CD4-positive, alpha-beta T cell (primary cell): ENCODE measurements around the gene MEGF8. TPM values are rescaled to one million over a fixed set of nuclear protein-coding genes. Genes with fewer than 3 reads are reported as not detected.

Experiments
- ATAC-seq: fragments of 200-7000 bp; cut with Tn5 transposase; one replicate; pipeline ENCODE4 v1.10.0; 2022; ENCODE audit warnings: mild to moderate bottlenecking; ENCODE audit not compliant: poor library complexity
- CTCF ChIA-PET: fragments of 350-600 bp; sonication (Branson Sonifier 250); formaldehyde crosslinking; loops from one replicate; lab custom pipeline; 2021; ENCODE audit warnings: antibody characterized with exemption, inconsistent platforms; lab: Charles Lee
- POLR2A ChIA-PET: fragments of 350-600 bp; sonication (Branson Sonifier 250); formaldehyde crosslinking; loops from one replicate; lab custom pipeline; 2021; ENCODE audit warnings: antibody characterized with exemption, inconsistent platforms; lab: Charles Lee
- DNase-seq, 14 experiments: peaks; one replicate each; pipeline ENCODE4 v3.0.0-alpha.2; 2013 to 2020; ENCODE audit warnings: mixed read lengths in 2 of 14
- H3K27ac ChIP-seq, 2 donors: one replicate each; pipeline versions ENCODE4 v1.5.1 to v1.7.0; 2013; ENCODE audit warnings: low read length in 2 of 2, low read depth in 1 of 2, mild to moderate bottlenecking in 1 of 2
- H3K27me3 ChIP-seq, 2 experiments: 1 replicate in 1 of 2; 2 replicates in 1 of 2; pipeline versions ENCODE4 v1.6.1 to v1.7.0; 2013; ENCODE audit warnings: low read length in 2 of 2, control low read depth in 1 of 2, mild to moderate bottlenecking in 1 of 2, moderate library complexity in 1 of 2; ENCODE audit not compliant: insufficient read depth in 2 of 2, control insufficient read depth in 1 of 2
- H3K36me3 ChIP-seq: one replicate; pipeline ENCODE4 v1.6.1; 2013; ENCODE audit warnings: low read length, control low read depth; ENCODE audit not compliant: insufficient read depth
- H3K4me1 ChIP-seq: one replicate; pipeline ENCODE4 v1.6.1; 2013; ENCODE audit warnings: low read length, control low read depth; ENCODE audit not compliant: insufficient read depth
- H3K4me3 ChIP-seq: one replicate; pipeline ENCODE4 v1.5.1; 2013; ENCODE audit warnings: mild to moderate bottlenecking, low read length, moderate library complexity
- H3K9me3 ChIP-seq, 2 experiments: 1 replicate in 1 of 2; 2 replicates in 1 of 2; pipeline versions ENCODE4 v1.6.1 to v1.7.0; 2013; ENCODE audit warnings: low read length in 2 of 2, mild to moderate bottlenecking in 2 of 2, control low read depth in 1 of 2, moderate library complexity in 1 of 2; ENCODE audit not compliant: control insufficient read depth in 1 of 2, insufficient read depth in 1 of 2
- H3K27ac Mint-ChIP-seq: one replicate; pipeline ENCODE4 v1.8.0; 2020; ENCODE audit warnings: mixed read lengths
- H3K27me3 Mint-ChIP-seq: one replicate; pipeline ENCODE4 v1.8.0; 2021; ENCODE audit warnings: mixed read lengths
- H3K36me3 Mint-ChIP-seq: one replicate; pipeline ENCODE4 v1.8.0; 2021; ENCODE audit warnings: low read depth, mixed read lengths
- H3K4me1 Mint-ChIP-seq: one replicate; pipeline ENCODE4 v1.8.0; 2021; ENCODE audit warnings: low read depth, mixed read lengths
- H3K4me3 Mint-ChIP-seq: one replicate; pipeline ENCODE4 v1.8.0; 2020; ENCODE audit warnings: mild to moderate bottlenecking, mixed read lengths
- H3K9me3 Mint-ChIP-seq: one replicate; pipeline ENCODE4 v1.8.0; 2020; ENCODE audit warnings: mixed read lengths
- CTCF ChIP-seq: fragments of 200-600 bp; IDR thresholded peaks from one replicate; pipeline ENCODE4 v1.8.0; 2022; ENCODE audit warnings: antibody characterized with exemption, mild to moderate bottlenecking
- intact Hi-C, 2 experiments: fragments of 100-400 bp; cut with DNase I in 1 of 2; cut with micrococcal nuclease in 1 of 2; formaldehyde crosslinking; loops; one replicate each; pipeline versions ENCODE4 v1.15.1 to v1.9.0; 2023 to 2025; cut with DNase I, micrococcal nuclease
- total RNA-seq, 174 experiments: library from RNA in 2 of 174; stranded (reverse) in 2 of 174; gene quantifications; one replicate each; pipeline ENCODE4 v1.2.3 and lab custom pipeline; 2021 to 2026

The MEGF8 gene
- total RNA-seq, 2 experiments from 2014 or later, result 4.1 to 4.2 TPM

- H3K27me3 Mint-ChIP-seq, result no peaks in the 10 kb centered on the region
- ATAC-seq (no peak), DNase-seq (peak in 2 of 14 experiments; percentile 13 to 48)
- H3K4me3 Mint-ChIP-seq, result peak overlapping the region; percentile 65
- Histone ChIP-seq H3K27ac (no peak overlapping the region), H3K36me3 (peaks cover 49% of the 10 kb centered on the region), H3K4me1 (peaks cover 54% of the 10 kb centered on the region), H3K9me3 (no peaks in the 10 kb centered on the region), H3K4me3 (no peak overlapping the region), H3K27me3 (no peaks in the 10 kb centered on the region)
- H3K36me3 Mint-ChIP-seq, result peaks cover 45% of the 10 kb centered on the region
- intact Hi-C loops, result loop anchor here in 1 of 2 experiments (10.0 kb wide), 1 partner anchor 138 kb away; the partner anchor contains the start of gene LIPE
- peak overlapping the region; percentile 90 for H3K27ac Mint-ChIP-seq
- H3K4me1 Mint-ChIP-seq, result peaks cover 30% of the 10 kb centered on the region
- H3K9me3 Mint-ChIP-seq, result no peaks in the 10 kb centered on the region
- CTCF ChIA-PET, result no interaction called here
- no peak for TF ChIP-seq CTCF
- POLR2A ChIA-PET, result no interaction called here
Measured at GRCh38 chr19:42286349-42287016, 39.0 kb upstream of the MEGF8 start.

GRCh38 chr19:42287017-42287826 lies 38.2 kb upstream of the MEGF8 start:
- Histone ChIP-seq H3K27ac (no peak overlapping the region), H3K4me1 (peaks cover 54% of the 10 kb centered on the region), H3K4me3 (no peak overlapping the region), H3K27me3 (no peaks in the 10 kb centered on the region), H3K9me3 (no peaks in the 10 kb centered on the region), H3K36me3 (peaks cover 56% of the 10 kb centered on the region)
- H3K4me1 Mint-ChIP-seq, result peaks cover 28% of the 10 kb centered on the region
- TF ChIP-seq CTCF, result no peak
- ChIA-PET POLR2A (no interaction called here), CTCF (no interaction called here)
- no peak overlapping the region for H3K4me3 Mint-ChIP-seq
- no peaks in the 10 kb centered on the region for H3K27me3 Mint-ChIP-seq
- no peaks in the 10 kb centered on the region for H3K9me3 Mint-ChIP-seq
- DNase-seq, result peak in 1 of 14 experiments; percentile 4
- ATAC-seq, result no peak
- intact Hi-C loops, result loop anchor here in 1 of 2 experiments (10.0 kb wide), 1 partner anchor 138 kb away; the partner anchor contains the start of gene LIPE
- peaks cover 52% of the 10 kb centered on the region for H3K36me3 Mint-ChIP-seq
- no peak overlapping the region for H3K27ac Mint-ChIP-seq

GRCh38 chr19:42287827-42288107 lies 37.7 kb upstream of the MEGF8 start:
- H3K36me3 ChIP-seq, result peaks cover 61% of the 10 kb centered on the region
- Mint-ChIP-seq H3K27ac (no peak overlapping the region), H3K4me1 (peaks cover 24% of the 10 kb centered on the region), H3K27me3 (no peaks in the 10 kb centered on the region), H3K36me3 (peaks cover 56% of the 10 kb centered on the region), H3K4me3 (no peak overlapping the region), H3K9me3 (no peaks in the 10 kb centered on the region)
- no peak overlapping the region for H3K27ac ChIP-seq
- no peak for ATAC-seq
- no peaks in the 10 kb centered on the region for H3K9me3 ChIP-seq
- no peak for DNase-seq
- CTCF ChIA-PET, result no interaction called here
- H3K4me1 ChIP-seq, result peaks cover 50% of the 10 kb centered on the region
- intact Hi-C loops, result loop anchor here in 1 of 2 experiments (10.0 kb wide), 1 partner anchor 137 kb away; the partner anchor contains the start of gene LIPE
- POLR2A ChIA-PET, result no interaction called here
- no peaks in the 10 kb centered on the region for H3K27me3 ChIP-seq
- no peak for TF ChIP-seq CTCF
- H3K4me3 ChIP-seq, result no peak overlapping the region
